WERI-Rb-1 (cell line): ENCODE results near the gene EHF.
"Not testable (repeated sequence)": the region's sequence is repeated elsewhere in the genome, so short reads cannot be mapped to it uniquely, and the experiment has no call there.

Source experiments
- DNase-seq: peaks from one replicate; pipeline ENCODE4 v3.0.0-alpha.2; 2020
- H3K27ac ChIP-seq: fragments of 250-450 bp; sonication (Bioruptor Pico); 2 replicates; pipeline ENCODE4 v1.5.1; 2020; ENCODE audit warnings: mild to moderate bottlenecking, moderate library complexity
- H3K27me3 ChIP-seq: fragments of 250-450 bp; sonication (Bioruptor Pico); 2 replicates; pipeline ENCODE4 v1.5.1; 2021; ENCODE audit warnings: mild to moderate bottlenecking, low read depth, moderate library complexity; ENCODE audit not compliant: insufficient read depth, severe bottlenecking
- H3K36me3 ChIP-seq: fragments of 250-450 bp; sonication (Bioruptor Pico); 2 replicates; pipeline ENCODE4 v1.5.1; 2020; ENCODE audit warnings: mild to moderate bottlenecking, moderate library complexity
- H3K4me3 ChIP-seq: 2 replicates; pipeline ENCODE4 v1.5.1; 2011; ENCODE audit warnings: low read depth, mild to moderate bottlenecking, control low read depth, low read length
- H3K9me3 ChIP-seq: fragments of 250-450 bp; sonication (Bioruptor Pico); 2 replicates; pipeline ENCODE4 v1.5.1; 2021; ENCODE audit warnings: mild to moderate bottlenecking, moderate library complexity; ENCODE audit not compliant: severe bottlenecking
- CTCF ChIP-seq: IDR thresholded peaks from 2 replicates; pipeline ENCODE4 v1.5.1; 2011; ENCODE audit warnings: low read depth, mild to moderate bottlenecking, control low read depth, inconsistent platforms, low read length

The EHF gene

DNA sequence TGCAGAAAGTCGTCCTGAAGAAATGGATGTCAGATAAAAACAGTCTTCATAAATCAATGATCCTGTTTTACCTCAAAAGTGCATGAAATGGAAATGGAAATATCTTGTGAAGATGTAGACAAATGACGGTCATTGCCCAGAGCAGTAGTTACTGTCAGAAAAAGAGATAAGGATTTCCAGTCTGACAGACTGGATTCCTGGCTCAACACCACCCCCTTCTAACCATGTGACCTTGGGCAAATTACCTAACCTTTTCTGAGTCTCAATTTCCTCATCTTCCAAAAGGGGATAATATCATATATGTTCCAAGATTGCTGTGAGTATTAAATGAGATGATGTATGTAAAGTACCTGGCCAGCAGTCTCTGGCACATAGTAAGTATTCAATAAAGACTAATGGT is 32.9 kb upstream of the EHF start:
- no peak for TF ChIP-seq CTCF
- no peak overlapping the region for H3K27ac ChIP-seq
- DNase-seq, result no peak

GRCh38 chr11:34588701-34589100 is 32.2 kb upstream of the EHF start:
- H3K9me3 ChIP-seq, result peaks cover 1% of the 10 kb centered on the region
- no peak overlapping the region for H3K27ac ChIP-seq
- TF ChIP-seq CTCF, result no peak

More for the DNA sequence above, 32.9 kb upstream of the EHF start:
- Histone ChIP-seq H3K4me3 (no peak overlapping the region), H3K27me3 (no peaks in the 10 kb centered on the region), H3K9me3 (no peaks in the 10 kb centered on the region), H3K36me3 (no peaks in the 10 kb centered on the region)

DNA sequence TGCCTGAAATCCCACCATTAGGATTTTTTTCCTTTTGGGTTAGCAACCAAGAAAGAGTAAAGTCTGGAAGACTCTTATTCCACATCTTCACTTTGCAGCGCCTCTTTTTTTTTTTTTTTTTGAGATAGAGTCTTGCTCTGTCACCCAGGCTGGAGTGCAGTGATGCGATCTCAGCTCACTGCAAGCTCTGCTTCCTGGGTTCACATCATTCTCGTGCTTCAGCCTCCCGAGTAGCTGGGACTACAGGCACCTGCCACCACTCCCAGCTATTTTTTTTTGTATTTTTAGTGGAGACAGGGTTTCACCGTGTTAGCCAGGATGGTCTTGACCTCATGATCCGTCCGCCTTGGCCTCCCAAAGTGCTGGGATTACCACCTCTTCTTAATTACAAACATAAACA is 31.7 kb upstream of the EHF start:
- H3K27ac ChIP-seq, H3K27me3 ChIP-seq, H3K36me3 ChIP-seq, DNase-seq, H3K4me3 ChIP-seq, H3K9me3 ChIP-seq: not testable (repeated sequence)

More at GRCh38 chr11:34588701-34589100, 32.2 kb upstream of the EHF start:
- Histone ChIP-seq H3K27me3 (no peaks in the 10 kb centered on the region), H3K4me3 (no peak overlapping the region), H3K36me3 (no peaks in the 10 kb centered on the region)
- no peak for DNase-seq

DNA sequence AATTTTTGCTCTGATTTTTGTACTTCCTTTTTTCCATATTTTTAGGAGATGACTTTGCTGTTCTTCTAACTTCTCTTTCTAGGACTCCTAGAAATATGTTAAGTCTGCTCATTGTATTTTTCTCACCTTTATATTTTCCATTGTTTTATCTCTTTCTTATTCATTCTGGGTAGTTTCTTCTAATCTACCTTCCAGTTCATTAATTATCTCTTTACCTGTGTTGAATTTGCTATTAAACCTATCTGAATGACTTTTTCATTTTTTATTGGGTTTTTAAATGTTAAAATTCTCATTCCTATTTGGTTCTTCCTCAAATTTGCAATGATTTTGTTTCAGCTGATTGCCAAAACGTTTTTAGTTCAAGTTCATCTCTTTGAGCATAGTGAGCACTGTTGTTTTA is 27.8 kb upstream of the EHF start:
- TF ChIP-seq CTCF, result no peak
- no peak overlapping the region for H3K27ac ChIP-seq

GRCh38 chr11:34594603-34595002 is 26.3 kb upstream of the EHF start:
- Histone ChIP-seq H3K27me3 (no peaks in the 10 kb centered on the region), H3K9me3 (peaks cover 3% of the 10 kb centered on the region), H3K27ac (no peak overlapping the region), H3K4me3 (no peak overlapping the region), H3K36me3 (no peaks in the 10 kb centered on the region)
- no peak for TF ChIP-seq CTCF
- DNase-seq, result no peak

More for the DNA sequence above, 27.8 kb upstream of the EHF start:
- H3K9me3 ChIP-seq, result peaks cover 3% of the 10 kb centered on the region
- H3K36me3 ChIP-seq, result no peaks in the 10 kb centered on the region
- DNase-seq, result no peak
- no peak overlapping the region for H3K4me3 ChIP-seq
- H3K27me3 ChIP-seq, result no peaks in the 10 kb centered on the region

DNA sequence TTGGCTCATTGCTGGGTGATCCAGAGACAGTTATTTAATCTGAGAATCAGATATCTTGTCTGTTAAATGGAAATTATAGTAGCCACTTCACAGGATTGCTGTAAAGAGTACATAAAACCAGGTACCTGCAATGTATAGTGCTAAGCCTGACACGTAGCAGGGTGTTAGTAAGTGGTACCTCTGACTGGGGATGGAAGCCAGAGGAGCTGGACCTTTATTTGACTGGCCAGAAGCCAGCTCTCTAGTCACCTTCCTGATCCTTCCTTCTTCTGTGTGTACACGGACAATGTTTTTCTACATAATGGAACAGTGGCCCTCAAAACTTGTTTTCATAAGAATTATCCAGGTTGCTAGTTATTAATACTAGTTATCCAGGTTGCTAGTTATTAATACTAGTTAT is 25.5 kb upstream of the EHF start:
- H3K36me3 ChIP-seq, result no peaks in the 10 kb centered on the region
- no peak for DNase-seq
- peaks cover 3% of the 10 kb centered on the region for H3K9me3 ChIP-seq
- no peaks in the 10 kb centered on the region for H3K27me3 ChIP-seq
- no peak overlapping the region for H3K27ac ChIP-seq
- H3K4me3 ChIP-seq, result no peak overlapping the region
- no peak for TF ChIP-seq CTCF
